ENCODE data around the gene SOAT2.

DNA sequence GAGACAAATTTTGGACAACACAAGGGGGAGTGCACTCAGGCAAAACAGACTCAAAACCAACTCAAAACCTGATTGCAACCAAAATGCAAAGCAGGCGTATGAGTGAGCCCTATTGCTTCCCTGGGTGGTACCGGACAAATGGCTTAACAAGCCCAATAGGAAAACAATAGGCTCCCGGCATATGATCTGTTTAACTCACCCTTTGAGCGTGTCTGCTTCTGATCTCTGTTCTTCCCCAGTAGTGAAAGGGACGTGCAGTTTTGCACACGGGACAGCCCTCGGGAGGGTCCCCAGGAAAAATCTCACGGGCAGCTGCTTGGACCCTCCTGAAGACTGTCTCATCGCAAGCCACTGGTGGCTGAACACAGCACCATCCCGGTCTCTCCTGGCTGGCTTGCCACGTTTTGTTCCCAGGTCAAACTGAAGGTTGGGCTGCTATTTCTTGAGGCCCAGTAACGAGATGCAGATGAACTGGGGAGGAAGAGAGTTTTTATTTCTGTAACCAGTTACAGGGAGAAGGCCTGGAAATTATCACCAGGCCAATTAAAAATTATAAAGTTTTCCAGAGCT is 9.9 kb downstream of the SOAT2 start:
- TF ChIP-seq, protein P1, sequence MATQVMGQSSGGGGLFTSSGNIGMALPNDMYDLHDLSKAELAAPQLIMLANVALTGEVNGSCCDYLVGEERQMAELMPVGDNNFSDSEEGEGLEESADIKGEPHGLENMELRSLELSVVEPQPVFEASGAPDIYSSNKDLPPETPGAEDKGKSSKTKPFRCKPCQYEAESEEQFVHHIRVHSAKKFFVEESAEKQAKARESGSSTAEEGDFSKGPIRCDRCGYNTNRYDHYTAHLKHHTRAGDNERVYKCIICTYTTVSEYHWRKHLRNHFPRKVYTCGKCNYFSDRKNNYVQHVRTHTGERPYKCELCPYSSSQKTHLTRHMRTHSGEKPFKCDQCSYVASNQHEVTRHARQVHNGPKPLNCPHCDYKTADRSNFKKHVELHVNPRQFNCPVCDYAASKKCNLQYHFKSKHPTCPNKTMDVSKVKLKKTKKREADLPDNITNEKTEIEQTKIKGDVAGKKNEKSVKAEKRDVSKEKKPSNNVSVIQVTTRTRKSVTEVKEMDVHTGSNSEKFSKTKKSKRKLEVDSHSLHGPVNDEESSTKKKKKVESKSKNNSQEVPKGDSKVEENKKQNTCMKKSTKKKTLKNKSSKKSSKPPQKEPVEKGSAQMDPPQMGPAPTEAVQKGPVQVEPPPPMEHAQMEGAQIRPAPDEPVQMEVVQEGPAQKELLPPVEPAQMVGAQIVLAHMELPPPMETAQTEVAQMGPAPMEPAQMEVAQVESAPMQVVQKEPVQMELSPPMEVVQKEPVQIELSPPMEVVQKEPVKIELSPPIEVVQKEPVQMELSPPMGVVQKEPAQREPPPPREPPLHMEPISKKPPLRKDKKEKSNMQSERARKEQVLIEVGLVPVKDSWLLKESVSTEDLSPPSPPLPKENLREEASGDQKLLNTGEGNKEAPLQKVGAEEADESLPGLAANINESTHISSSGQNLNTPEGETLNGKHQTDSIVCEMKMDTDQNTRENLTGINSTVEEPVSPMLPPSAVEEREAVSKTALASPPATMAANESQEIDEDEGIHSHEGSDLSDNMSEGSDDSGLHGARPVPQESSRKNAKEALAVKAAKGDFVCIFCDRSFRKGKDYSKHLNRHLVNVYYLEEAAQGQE (IDR thresholded peaks at IDR 0.05; ENCODE audit: insufficient read depth in 1 of 2, low read depth in 2 of 2, low read length in 1 of 2) = no peak
- TF ChIP-seq POLR2AphosphoS5 (IDR thresholded peaks at IDR 0.05; ENCODE audit: low read depth, low read length) = no peak
- TF ChIP-seq SIN3A (IDR thresholded peaks at IDR 0.05; ENCODE audit: borderline replicate concordance, insufficient read depth, low read depth, low read length) = no peak
- TF ChIP-seq, protein P2, sequence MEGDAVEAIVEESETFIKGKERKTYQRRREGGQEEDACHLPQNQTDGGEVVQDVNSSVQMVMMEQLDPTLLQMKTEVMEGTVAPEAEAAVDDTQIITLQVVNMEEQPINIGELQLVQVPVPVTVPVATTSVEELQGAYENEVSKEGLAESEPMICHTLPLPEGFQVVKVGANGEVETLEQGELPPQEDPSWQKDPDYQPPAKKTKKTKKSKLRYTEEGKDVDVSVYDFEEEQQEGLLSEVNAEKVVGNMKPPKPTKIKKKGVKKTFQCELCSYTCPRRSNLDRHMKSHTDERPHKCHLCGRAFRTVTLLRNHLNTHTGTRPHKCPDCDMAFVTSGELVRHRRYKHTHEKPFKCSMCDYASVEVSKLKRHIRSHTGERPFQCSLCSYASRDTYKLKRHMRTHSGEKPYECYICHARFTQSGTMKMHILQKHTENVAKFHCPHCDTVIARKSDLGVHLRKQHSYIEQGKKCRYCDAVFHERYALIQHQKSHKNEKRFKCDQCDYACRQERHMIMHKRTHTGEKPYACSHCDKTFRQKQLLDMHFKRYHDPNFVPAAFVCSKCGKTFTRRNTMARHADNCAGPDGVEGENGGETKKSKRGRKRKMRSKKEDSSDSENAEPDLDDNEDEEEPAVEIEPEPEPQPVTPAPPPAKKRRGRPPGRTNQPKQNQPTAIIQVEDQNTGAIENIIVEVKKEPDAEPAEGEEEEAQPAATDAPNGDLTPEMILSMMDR (IDR thresholded peaks at IDR 0.05) = no peak
- no peak for TF ChIP-seq TCF7L2 (IDR thresholded peaks at IDR 0.05; ENCODE audit: low read depth, low read length)

Measured in Panc1 (cell line).